Fibroblast of skin of abdomen (primary cell): ENCODE measurements around the gene MZT2A. TPM values are rescaled to one million over a fixed set of nuclear protein-coding genes. Genes with fewer than 3 reads are reported as not detected.
"Not testable (repeated sequence)": the region's sequence is repeated elsewhere in the genome, so short reads cannot be mapped to it uniquely, and the experiment has no call there.

Source experiments
- DNase-seq: peaks from one replicate; pipeline ENCODE4 v3.0.0-alpha.2; 2013
- polyA plus RNA-seq, 2 experiments: library from polyadenylated mRNA; unstranded; fragments of 120-200 nt; gene quantifications; one replicate each; pipeline ENCODE4 v1.2.1, GENCODE V29; 2013; ENCODE audit not compliant: insufficient read length in 2 of 2

The MZT2A gene
- 117 TPM for polyA plus RNA-seq (2013, experiment 1 of 2; ENCODE audit: insufficient read length)
- polyA plus RNA-seq (2013, experiment 2 of 2; ENCODE audit: insufficient read length): 126 TPM

- DNase-seq: not testable (repeated sequence)
Observed at GRCh38 chr2:131492015-131492417, at the start of gene MZT2A. Gene MZT2A (minus strand): TSS chr2:131492397. CDS start chr2:131492376, 21 bp downstream.

GRCh38 chr2:131538856-131539255 lies 46.7 kb upstream of the MZT2A start:
- not testable (repeated sequence) for DNase-seq

- DNase-seq: not testable (repeated sequence)
Observed at GRCh38 chr2:131536841-131537240, 44.6 kb upstream of the MZT2A start.

- DNase-seq: not testable (repeated sequence)
Observed at GRCh38 chr2:131535951-131536826, 44.0 kb upstream of the MZT2A start.

- DNase-seq: no peak
Observed at GRCh38 chr2:131535526-131535925, 43.3 kb upstream of the MZT2A start.

- DNase-seq: not testable (repeated sequence)
Observed at GRCh38 chr2:131534965-131535364, 42.8 kb upstream of the MZT2A start.

- DNase-seq: not testable (repeated sequence)
Observed at GRCh38 chr2:131534317-131534672, 42.1 kb upstream of the MZT2A start.

GRCh38 chr2:131533609-131534316 lies 41.6 kb upstream of the MZT2A start:
- not testable (repeated sequence) for DNase-seq

- not testable (repeated sequence) for DNase-seq
Observed at GRCh38 chr2:131532723-131533608, 40.8 kb upstream of the MZT2A start.

GRCh38 chr2:131531547-131532185 lies 39.5 kb upstream of the MZT2A start:
- not testable (repeated sequence) for DNase-seq

GRCh38 chr2:131530626-131531344 lies 38.6 kb upstream of the MZT2A start:
- not testable (repeated sequence) for DNase-seq

- not testable (repeated sequence) for DNase-seq
Observed at GRCh38 chr2:131529864-131530445, 37.8 kb upstream of the MZT2A start.

GRCh38 chr2:131528981-131529863 lies 37.0 kb upstream of the MZT2A start:
- DNase-seq: peak; percentile 6

GRCh38 chr2:131527131-131528001 lies 35.2 kb upstream of the MZT2A start, which contains the start of gene CCDC74A:
Gene CCDC74A (plus strand): TSS chr2:131527888. CDS start chr2:131527971, 83 bp downstream.
- peak; percentile 47 for DNase-seq

- DNase-seq: not testable (repeated sequence)
Observed at GRCh38 chr2:131525256-131525655, 33.1 kb upstream of the MZT2A start.

- no peak for DNase-seq
Observed at GRCh38 chr2:131521961-131522781, 30.0 kb upstream of the MZT2A start.

GRCh38 chr2:131521524-131521923 lies 29.3 kb upstream of the MZT2A start:
- not testable (repeated sequence) for DNase-seq

- no peak for DNase-seq
Observed at GRCh38 chr2:131520526-131520925, 28.3 kb upstream of the MZT2A start.
